Panc1 (cell line): ENCODE results near the gene NCAPG2.

ENCODE experiments used
- TF ChIP-seq, protein P1 (sequence below): fragments of 450-650 bp; IDR thresholded peaks from 2 replicates; pipeline ENCODE4 v1.5.1; 2017; ENCODE audit warnings: mild to moderate bottlenecking
- TF ChIP-seq, protein P2 (sequence below), 2 experiments: IDR thresholded peaks; 2 replicates each; pipeline ENCODE4 v1.6.1; 2011 to 2012; ENCODE audit warnings: low read depth in 2 of 2, control low read depth in 1 of 2, low read length in 1 of 2, mild to moderate bottlenecking in 1 of 2, moderate library complexity in 1 of 2; ENCODE audit not compliant: insufficient read depth in 1 of 2

DNA sequence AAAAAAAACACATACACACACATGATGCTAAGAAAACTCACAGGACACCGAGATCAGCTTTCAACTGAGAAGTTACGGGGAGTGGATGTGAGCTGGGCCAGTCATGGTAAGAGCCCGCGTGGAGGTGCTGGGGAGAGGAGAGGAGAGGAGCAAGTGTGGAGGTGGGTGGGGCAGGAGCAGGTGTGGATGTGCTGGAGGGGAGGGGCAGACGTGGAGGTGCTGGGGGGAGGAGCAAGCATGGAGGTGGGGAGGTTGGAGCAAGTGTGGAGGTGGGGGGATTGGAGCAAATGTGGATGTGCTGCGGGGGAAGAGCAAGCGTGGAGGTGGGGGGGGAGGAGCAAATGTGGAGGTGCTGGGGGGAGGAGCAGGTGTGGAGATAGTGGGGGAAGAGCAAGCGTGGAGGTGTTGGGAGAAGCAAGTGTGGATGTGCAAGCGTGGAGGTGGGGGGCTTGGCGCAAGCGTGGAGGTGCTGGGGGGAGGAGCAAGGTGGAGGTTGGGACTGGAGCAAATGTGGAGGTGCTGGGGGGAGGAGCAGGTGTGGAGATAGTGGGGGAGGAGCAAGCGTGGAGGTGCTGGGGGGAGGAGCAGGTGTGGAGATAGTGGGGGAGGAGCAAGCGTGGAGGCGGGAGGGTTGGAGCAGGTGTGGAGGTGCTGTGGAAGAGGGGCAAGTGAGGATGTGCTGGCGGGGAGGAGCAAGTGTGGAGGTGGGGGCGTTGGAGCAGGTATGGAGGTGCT is 24.5 kb upstream of the NCAPG2 start:
- TF ChIP-seq, protein P1, sequence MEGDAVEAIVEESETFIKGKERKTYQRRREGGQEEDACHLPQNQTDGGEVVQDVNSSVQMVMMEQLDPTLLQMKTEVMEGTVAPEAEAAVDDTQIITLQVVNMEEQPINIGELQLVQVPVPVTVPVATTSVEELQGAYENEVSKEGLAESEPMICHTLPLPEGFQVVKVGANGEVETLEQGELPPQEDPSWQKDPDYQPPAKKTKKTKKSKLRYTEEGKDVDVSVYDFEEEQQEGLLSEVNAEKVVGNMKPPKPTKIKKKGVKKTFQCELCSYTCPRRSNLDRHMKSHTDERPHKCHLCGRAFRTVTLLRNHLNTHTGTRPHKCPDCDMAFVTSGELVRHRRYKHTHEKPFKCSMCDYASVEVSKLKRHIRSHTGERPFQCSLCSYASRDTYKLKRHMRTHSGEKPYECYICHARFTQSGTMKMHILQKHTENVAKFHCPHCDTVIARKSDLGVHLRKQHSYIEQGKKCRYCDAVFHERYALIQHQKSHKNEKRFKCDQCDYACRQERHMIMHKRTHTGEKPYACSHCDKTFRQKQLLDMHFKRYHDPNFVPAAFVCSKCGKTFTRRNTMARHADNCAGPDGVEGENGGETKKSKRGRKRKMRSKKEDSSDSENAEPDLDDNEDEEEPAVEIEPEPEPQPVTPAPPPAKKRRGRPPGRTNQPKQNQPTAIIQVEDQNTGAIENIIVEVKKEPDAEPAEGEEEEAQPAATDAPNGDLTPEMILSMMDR, result no peak
- TF ChIP-seq, protein P2, sequence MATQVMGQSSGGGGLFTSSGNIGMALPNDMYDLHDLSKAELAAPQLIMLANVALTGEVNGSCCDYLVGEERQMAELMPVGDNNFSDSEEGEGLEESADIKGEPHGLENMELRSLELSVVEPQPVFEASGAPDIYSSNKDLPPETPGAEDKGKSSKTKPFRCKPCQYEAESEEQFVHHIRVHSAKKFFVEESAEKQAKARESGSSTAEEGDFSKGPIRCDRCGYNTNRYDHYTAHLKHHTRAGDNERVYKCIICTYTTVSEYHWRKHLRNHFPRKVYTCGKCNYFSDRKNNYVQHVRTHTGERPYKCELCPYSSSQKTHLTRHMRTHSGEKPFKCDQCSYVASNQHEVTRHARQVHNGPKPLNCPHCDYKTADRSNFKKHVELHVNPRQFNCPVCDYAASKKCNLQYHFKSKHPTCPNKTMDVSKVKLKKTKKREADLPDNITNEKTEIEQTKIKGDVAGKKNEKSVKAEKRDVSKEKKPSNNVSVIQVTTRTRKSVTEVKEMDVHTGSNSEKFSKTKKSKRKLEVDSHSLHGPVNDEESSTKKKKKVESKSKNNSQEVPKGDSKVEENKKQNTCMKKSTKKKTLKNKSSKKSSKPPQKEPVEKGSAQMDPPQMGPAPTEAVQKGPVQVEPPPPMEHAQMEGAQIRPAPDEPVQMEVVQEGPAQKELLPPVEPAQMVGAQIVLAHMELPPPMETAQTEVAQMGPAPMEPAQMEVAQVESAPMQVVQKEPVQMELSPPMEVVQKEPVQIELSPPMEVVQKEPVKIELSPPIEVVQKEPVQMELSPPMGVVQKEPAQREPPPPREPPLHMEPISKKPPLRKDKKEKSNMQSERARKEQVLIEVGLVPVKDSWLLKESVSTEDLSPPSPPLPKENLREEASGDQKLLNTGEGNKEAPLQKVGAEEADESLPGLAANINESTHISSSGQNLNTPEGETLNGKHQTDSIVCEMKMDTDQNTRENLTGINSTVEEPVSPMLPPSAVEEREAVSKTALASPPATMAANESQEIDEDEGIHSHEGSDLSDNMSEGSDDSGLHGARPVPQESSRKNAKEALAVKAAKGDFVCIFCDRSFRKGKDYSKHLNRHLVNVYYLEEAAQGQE (IDR thresholded peaks at IDR 0.05; ENCODE audit: insufficient read depth in 1 of 2, low read depth in 2 of 2, low read length in 1 of 2), result no peak
